Hematopoietic multipotent progenitor cell treated with erythropoietin and hydrocortisone succinate and interleukin-3 and kit ligand, for 15 days (in vitro differentiated cells): ENCODE results near the gene B4GALT7.
A peak's percentile ranks its signal among the peaks of the same experiment; 100 is the strongest.

Experiments used
- DNase-seq: peaks from one replicate; pipeline ENCODE4 v3.0.0-alpha.2; 2015; ENCODE audit warnings: low spot score

Gene B4GALT7

GRCh38 chr5:177594071-177594470 is 5.9 kb upstream of the B4GALT7 start:
- no peak for DNase-seq

DNA sequence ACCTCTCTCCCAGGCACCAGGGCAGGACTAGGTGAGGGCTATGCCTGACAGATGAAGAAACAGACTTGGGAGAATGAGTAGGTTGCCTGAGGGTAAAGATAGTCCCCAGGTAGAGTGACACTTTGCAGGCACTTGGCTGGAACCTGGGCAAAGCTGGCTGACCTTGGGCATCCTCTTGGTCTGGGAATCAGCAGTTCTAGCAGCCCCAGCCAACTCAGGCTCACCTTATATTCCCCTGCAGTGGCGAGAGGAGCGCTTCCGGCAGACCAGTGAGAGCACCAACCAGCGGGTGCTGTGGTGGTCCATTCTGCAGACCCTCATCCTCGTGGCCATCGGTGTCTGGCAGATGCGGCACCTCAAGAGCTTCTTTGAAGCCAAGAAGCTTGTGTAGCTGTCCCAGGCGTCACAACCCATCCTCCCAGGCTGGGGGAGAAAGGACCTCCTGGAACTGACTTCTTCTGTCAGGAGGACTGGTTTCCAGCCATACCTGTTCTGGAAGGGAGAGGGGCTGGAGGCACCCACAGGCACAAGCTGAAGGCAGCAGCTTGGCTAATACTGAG is 4.8 kb upstream of the B4GALT7 start:
- no peak for DNase-seq

DNA sequence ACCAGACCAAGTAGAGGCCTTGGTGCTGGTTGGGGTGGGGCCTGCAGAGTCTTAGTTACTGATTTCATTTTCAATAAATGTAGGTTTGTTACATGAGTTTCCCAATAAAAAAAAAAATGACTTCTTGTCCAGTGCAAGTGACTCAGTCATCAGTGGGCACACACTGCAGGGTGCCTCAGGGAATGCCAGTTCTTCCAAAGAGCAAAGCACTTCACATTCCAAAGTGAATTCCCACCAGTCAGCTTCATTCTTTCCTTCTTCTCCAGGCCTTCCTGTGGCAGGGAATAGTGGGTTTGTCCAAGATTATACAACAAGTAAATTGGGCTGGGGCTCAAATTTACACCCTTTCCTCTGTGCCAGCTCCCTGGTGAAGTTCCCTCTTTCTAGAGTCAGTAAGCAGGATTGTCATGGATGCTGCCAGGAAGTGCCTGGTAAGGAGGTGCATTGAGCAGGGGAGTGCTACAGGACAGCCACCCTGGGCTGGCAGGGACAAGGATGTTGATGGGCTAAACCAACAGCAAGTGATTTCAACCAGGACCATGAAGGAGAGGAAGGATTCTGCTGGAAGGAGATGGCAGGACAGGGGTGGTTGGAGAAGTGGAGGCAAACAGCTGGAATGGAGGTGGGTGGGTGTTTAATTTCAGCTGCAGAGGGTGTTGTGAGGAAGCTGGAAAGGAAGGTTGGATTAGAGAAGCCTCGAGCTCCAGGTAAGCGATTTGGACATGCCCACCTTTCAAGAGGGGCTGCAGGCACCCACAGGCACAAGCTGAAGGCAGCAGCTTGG is 3.7 kb upstream of the B4GALT7 start:
- no peak for DNase-seq

- DNase-seq = no peak
Observed at GRCh38 chr5:177596775-177597238, 3.1 kb upstream of the B4GALT7 start.

DNA sequence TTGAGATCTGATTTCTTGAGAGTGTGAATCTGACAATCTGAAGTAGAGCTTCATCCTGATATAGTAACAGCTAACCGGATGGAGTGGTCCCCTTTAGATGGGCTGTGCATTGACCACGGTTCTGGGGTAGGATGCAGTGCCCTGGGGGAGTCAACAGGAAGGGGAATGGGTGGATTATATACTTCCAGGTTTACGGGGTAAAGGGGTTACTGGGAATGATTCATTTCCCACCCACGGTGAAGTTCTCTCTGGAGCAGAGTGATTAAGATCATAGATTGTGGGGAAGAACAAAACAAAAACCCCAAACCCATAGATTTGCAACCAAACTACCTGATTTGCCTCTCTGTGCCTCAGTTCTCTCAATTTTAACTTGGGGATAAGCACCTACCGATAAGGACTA is 1.5 kb upstream of the B4GALT7 start:
- no peak for DNase-seq

DNA sequence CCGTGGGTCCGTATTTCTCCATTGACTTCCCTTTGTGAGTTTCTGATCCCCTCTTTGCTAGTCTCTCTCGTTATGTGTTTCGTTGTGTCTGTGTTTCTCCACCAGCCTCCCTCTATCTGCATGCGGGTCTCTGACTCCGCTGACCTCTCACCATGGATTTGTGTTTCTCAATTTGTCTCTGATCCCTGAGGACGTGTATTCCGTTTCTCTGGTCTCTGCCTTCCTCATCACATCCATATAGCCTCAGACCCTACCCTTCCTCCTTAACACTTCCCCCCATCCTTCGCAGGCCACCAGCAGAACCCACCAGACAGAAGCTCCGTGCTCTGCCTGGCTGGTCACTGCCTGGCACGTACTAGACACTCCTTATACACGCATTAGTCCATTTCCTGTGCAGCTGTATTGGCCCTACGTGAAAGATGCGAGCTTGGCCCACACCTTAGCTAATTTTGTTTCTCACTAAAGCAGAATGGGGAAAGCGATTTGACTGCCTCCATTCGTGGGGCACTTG is 631 bp downstream of the B4GALT7 start:
- no peak for DNase-seq

GRCh38 chr5:177601126-177601525 is 1.2 kb downstream of the B4GALT7 start:
- no peak for DNase-seq

DNA sequence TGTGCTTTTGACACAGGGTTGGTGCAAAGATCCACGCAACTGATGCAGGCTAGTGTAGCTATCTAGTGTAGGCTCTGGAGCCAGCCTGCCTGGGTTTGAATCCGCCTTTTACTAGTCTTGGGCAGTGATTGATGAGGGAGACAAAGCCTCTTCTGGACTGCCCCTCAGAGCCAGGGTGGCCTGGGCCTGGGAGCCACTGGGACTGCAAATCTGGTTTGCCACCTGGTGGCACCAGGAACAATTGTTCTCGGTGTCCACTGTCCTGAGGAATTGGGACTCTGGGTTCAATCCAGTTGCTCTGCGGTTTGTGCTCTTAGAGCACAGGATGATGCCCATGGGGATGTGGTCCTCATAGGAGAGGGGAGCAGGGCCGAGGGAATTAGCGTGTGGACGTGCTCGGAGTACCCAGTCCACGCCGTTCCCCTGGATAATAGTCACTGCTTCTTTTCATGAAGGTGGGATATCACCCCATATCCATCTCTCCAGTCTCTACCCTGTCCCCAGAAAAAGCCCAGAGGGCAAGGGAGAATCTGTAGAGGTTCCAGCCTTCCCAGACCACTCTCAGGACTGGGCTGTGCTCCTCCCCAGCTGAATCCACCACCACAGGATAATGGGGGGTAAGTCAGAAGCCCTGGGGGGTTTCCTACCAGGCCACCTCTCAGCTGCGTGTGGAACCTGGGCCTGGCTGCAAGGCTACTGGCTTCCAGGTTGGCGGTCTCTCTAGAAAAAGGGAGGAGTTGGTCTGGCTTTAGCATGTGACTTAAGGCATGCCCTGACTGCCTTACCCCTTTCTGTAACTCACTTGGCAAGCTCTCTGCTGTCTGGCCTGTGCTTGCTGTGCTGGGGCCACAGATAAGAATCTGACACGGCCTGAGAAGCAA is 1.9 kb downstream of the B4GALT7 start:
- no peak for DNase-seq

- DNase-seq = no peak
Observed at GRCh38 chr5:177602458-177602830, 2.5 kb downstream of the B4GALT7 start.

DNA sequence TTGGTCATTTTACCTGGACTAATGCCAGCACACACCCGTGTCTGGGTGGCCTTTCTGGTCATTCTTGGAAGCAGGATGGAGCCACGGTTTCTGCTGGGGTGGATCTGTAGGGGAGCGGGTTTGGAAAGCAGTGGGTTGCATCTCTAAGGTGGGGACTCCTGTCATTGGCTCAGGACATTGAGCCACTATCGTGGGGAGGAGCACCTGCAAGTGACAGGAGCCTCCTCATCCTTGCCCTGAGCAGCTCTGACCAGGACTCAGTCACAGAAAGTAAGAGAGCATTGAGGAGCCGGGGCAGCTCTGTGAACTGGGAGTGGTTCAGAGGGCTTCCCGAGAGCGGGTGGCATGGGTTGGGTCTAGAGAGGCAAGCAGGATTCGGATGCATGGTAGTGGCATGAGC is 3.7 kb downstream of the B4GALT7 start:
- DNase-seq = no peak

DNA sequence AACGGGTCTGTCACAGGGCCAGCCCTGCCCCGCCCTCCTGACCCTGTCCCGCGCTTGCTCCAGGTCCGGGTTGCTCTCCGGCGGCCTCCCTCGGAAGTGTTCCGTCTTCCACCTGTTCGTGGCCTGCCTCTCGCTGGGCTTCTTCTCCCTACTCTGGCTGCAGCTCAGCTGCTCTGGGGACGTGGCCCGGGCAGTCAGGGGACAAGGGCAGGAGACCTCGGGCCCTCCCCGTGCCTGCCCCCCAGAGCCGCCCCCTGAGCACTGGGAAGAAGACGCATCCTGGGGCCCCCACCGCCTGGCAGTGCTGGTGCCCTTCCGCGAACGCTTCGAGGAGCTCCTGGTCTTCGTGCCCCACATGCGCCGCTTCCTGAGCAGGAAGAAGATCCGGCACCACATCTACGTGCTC is 4.2 kb downstream of the B4GALT7 start:
- DNase-seq = no peak

GRCh38 chr5:177604656-177605055 is 4.7 kb downstream of the B4GALT7 start:
- no peak for DNase-seq

GRCh38 chr5:177605078-177605477 is 5.1 kb downstream of the B4GALT7 start:
- DNase-seq = no peak

DNA sequence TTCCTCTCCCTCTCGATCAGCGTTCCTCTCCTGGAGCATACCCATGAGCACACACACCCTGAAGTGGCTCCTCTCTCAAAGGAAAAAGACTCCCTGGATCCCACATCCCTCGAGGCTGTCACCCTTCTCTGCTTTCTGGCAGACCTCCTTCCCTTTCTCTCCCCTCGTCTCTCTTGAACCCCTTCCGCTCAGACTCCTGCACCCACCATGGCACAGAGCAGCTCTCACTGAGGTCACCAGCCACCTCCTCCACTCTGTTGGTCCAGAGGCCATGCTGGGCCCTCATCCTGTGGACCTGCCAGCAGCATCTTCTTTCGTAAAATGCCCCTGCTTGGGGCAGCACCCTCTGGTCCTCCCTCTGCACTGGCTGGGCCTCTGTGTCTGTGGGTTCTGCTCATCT is 5.7 kb downstream of the B4GALT7 start:
- no peak for DNase-seq

DNA sequence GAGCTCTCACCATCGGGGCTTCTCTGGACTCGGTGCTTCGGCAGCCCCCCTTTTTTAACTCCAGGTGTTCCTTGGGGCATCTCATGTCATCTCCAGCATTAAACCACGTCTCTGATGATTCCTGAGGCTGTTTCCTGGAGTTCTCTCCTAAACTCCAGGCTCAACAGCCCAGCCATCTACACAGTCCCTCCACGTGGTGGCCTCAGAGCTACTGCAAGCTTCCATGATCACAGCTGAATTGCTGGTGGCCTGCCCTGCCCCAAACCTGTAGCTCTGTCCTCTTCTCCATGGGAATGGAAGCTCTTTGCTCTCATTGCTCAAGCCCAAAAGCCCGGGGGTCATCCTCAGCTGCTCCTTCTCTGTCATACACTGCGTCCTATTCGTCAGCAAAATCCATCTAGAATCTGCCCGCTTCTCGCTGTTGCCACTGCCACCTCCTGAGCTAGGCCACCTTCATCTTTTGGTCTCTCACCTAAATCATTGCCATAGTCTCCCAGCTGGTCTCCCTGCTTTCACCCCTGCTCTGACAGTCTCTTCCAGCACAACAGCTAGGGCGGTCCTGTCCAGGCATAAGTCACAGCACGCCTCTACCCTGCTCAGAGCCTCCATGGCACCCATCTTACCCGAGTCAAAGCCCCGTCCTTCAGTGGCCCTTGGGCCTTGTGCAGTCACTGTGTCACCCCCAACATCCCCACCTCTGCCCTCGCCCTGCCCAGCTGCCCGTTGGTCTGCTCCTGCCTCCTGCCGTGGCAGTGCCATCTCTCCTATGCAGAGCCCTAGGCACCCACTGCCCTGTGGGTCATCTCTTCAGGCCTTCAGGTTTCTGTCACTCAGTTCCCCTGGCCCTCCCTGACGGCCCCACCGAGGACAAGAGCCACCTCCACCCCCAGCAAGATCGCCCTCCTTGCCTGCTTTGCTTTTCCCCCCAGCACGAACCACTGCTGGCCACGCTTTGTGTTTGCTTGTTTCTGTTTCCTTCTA is 6.4 kb downstream of the B4GALT7 start:
- no peak for DNase-seq

GRCh38 chr5:177607115-177607451 is 7.2 kb downstream of the B4GALT7 start:
- DNase-seq = no peak

DNA sequence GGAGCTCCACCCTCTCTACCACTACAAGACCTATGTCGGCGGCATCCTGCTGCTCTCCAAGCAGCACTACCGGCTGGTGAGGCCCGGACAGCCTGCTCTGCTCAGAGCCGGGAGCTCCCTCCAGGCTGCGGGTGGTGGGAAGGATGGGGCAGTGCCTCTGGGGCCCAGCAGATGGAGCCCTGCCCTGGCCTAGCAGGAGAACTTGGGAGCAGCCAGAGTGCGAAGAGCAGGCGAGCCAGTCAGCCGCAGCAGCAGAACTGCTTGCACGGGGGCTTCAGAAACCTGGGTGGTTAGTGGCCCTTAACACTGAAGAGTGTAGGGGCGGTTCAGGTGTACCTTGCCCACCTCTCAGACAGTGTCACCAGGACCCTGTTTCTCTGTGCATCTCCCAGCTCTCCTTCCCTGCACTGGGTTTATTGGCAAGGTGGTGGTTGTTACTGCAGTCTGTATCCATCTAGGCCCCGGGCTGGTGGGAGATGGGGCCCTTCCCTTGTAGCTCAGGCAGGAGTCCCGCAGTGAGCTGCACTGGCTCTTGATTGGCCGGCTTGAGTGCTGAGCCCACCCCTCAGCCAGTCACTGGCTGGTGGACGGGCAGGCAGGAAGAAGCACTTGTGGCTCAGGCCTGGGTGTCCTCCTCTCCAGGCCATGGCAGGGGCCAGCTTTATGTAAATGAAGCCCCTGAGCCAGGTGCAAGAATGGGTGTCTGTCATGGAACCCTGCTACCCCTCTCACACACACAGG is 7.7 kb downstream of the B4GALT7 start:
- DNase-seq = peak; percentile 30

DNA sequence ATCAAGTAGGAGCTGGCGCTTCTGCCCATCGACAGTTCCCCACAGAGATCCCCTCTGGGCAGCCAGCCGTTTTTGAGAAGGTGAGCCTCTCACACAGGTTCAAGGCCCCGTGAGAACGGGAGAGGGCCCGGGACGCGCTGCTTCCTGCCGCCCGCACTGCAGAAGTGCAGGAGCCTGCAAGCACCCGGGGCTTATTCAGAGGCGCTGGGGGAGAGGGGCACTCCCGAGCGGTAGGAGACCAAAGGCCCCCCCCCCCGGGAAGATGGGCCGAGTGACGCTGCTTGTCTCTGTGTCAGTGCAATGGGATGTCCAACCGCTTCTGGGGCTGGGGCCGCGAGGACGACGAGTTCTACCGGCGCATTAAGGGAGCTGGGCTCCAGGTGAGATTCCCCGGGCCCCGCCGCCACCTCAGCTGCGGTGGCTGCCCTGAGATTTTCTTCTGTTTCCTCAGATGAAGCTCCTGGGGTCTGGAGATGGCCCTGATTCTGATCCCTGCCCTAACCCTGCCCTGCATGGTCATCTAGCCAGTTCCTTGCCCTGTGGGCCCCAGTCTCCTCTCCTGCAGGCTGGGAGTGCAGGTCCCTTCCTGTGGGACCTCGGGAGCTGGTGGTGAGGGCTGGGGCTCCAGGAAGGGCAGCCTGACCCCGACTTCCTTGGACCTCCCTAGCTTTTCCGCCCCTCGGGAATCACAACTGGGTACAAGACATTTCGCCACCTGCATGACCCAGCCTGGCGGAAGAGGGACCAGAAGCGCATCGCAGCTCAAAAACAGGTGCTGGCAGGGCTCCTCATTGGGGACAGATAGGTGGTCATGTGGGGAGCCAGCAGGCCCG is 8.5 kb downstream of the B4GALT7 start:
- no peak for DNase-seq

DNA sequence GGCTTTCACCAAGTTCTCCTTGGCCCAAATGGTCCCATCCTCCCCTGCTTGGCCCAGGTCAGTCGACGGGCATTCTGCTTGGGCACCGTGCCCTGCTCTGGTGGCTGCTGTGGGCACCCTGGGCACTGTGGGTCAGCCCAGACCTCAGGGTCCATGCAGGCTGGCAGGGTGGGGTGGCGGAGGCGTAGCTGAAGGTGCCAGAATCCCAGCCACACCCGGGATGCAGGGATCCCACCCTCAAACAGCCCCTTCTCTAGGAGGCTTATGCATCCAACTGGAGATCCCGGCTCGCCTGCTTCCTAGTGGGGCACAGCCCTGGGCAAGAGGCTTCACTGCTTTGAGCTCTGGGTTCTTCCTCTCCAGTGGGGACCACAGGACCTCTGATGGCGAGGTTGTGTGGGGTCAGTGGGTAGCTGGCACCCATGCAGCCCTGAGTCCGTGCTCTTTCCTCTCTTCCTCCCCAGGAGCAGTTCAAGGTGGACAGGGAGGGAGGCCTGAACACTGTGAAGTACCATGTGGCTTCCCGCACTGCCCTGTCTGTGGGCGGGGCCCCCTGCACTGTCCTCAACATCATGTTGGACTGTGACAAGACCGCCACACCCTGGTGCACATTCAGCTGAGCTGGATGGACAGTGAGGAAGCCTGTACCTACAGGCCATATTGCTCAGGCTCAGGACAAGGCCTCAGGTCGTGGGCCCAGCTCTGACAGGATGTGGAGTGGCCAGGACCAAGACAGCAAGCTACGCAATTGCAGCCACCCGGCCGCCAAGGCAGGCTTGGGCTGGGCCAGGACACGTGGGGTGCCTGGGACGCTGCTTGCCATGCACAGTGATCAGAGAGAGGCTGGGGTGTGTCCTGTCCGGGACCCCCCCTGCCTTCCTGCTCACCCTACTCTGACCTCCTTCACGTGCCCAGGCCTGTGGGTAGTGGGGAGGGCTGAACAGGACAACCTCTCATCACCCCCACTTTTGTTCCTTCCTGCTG is 9.4 kb downstream of the B4GALT7 start:
- DNase-seq = no peak
